Prostate gland (tissue), 2 donors: ENCODE measurements around the gene CHRNG. TPM values are rescaled to one million over a fixed set of nuclear protein-coding genes. Genes with fewer than 3 reads are reported as not detected.

ENCODE experiments used
- DNase-seq: peaks from one replicate; pipeline ENCODE4 v3.0.0-alpha.2; 2019; ENCODE audit warnings: low spot score
- H3K27ac ChIP-seq, 2 donors: fragments of 200-600 bp; sonication (generic); 2 replicates each; pipeline ENCODE4 v1.5.1; 2017 to 2019
- H3K27me3 ChIP-seq: fragments of 200-600 bp; sonication (generic); replicated peaks from 2 replicates; pipeline ENCODE4 v1.5.1; 2019; ENCODE audit not compliant: insufficient read depth
- H3K36me3 ChIP-seq, 2 donors: fragments of 200-600 bp; sonication (generic); 1 replicate in 1 of 2; 2 replicates in 1 of 2; pipeline versions ENCODE4 v1.5.1 to v1.8.1; 2017 to 2019
- H3K4me1 ChIP-seq: fragments of 200-600 bp; sonication (generic); replicated peaks from 2 replicates; pipeline ENCODE4 v1.5.1; 2019
- H3K4me3 ChIP-seq, 2 donors: fragments of 200-600 bp; sonication (generic); 2 replicates each; pipeline ENCODE4 v1.5.1; 2017 to 2019
- H3K9me3 ChIP-seq: fragments of 200-600 bp; sonication (generic); 2 replicates; pipeline ENCODE4 v1.5.1; 2017
- CTCF ChIP-seq, 4 experiments: fragments of 200-600 bp in 2 of 4; fragments of 450-650 bp in 2 of 4; sonication (generic) in 2 of 4; IDR thresholded peaks; 1 replicate in 3 of 4; 2 replicates in 1 of 4; pipeline ENCODE4 v1.5.1; 2016 to 2019; ENCODE audit warnings: antibody characterized with exemption in 4 of 4, mild to moderate bottlenecking in 2 of 4, moderate library complexity in 2 of 4
- POLR2A ChIP-seq: fragments of 450-650 bp; IDR thresholded peaks from one replicate; pipeline ENCODE4 v1.6.1; 2016; ENCODE audit warnings: antibody characterized with exemption, mild to moderate bottlenecking
- POLR2AphosphoS5 ChIP-seq: sonication (generic); formaldehyde crosslinking; IDR thresholded peaks from one replicate; pipeline ENCODE4 v1.6.1; 2017; ENCODE audit warnings: antibody characterized with exemption
- WGBS: methylation state at CpG from one replicate; pipeline ENCODE4 v1.1.5; 2018; 5-methylcytosine and 5-hydroxymethylcytosine counted together
- intact Hi-C: fragments of 100-400 bp; cut with DNase I; formaldehyde crosslinking; loops from one replicate; pipeline ENCODE4 v1.14.2; 2022
- total RNA-seq, 2 donors: library from RNA; depleted of rRNA; stranded (reverse); fragments of >200 nt; gene quantifications; one replicate each; pipeline ENCODE4 v1.1.0, GENCODE V29; 2016

CHRNG gene
- total RNA-seq, 2 donors from 2014 or later, result not detected

- DNase-seq, result no peak
- Histone ChIP-seq H3K4me3 (no peak overlapping the region), H3K9me3 (no peaks in the 10 kb centered on the region), H3K27me3 (no peaks in the 10 kb centered on the region), H3K36me3 (no peaks in the 10 kb centered on the region), H3K4me1 (no peaks in the 10 kb centered on the region), H3K27ac (no peak overlapping the region)
- 84% methylated on average over 17 of the region's 17 CpGs for WGBS
- no peak for TF ChIP-seq POLR2AphosphoS5
- TF ChIP-seq POLR2A, result no peak
- TF ChIP-seq CTCF (IDR thresholded peaks at IDR 0.05), result no peak
- intact Hi-C loops, result no loop called here
Observed at GRCh38 chr2:232540441-232541041, 1.0 kb downstream of the CHRNG start.

GRCh38 chr2:232541195-232541960, 1.9 kb downstream of the CHRNG start:
- intact Hi-C loops, result no loop called here
- Histone ChIP-seq H3K27me3 (no peaks in the 10 kb centered on the region), H3K4me3 (no peak overlapping the region), H3K27ac (no peak overlapping the region), H3K36me3 (no peaks in the 10 kb centered on the region), H3K9me3 (no peaks in the 10 kb centered on the region), H3K4me1 (no peaks in the 10 kb centered on the region)
- 74% methylated on average over 19 of the region's 19 CpGs for WGBS
- no peak for DNase-seq
- TF ChIP-seq CTCF (IDR thresholded peaks at IDR 0.05) (no peak), POLR2A (no peak), POLR2AphosphoS5 (no peak)

- no peak overlapping the region for H3K27ac ChIP-seq
- TF ChIP-seq POLR2AphosphoS5 (no peak), CTCF (IDR thresholded peaks at IDR 0.05) (no peak), POLR2A (no peak)
- 65% methylated on average over 9 of the region's 9 CpGs for WGBS
- H3K9me3 ChIP-seq, result no peaks in the 10 kb centered on the region
- intact Hi-C loops, result no loop called here
- no peaks in the 10 kb centered on the region for H3K27me3 ChIP-seq
- no peak overlapping the region for H3K4me3 ChIP-seq
- DNase-seq, result no peak
- no peaks in the 10 kb centered on the region for H3K36me3 ChIP-seq
- no peaks in the 10 kb centered on the region for H3K4me1 ChIP-seq
Observed at GRCh38 chr2:232541961-232542714, 2.6 kb downstream of the CHRNG start.

DNA sequence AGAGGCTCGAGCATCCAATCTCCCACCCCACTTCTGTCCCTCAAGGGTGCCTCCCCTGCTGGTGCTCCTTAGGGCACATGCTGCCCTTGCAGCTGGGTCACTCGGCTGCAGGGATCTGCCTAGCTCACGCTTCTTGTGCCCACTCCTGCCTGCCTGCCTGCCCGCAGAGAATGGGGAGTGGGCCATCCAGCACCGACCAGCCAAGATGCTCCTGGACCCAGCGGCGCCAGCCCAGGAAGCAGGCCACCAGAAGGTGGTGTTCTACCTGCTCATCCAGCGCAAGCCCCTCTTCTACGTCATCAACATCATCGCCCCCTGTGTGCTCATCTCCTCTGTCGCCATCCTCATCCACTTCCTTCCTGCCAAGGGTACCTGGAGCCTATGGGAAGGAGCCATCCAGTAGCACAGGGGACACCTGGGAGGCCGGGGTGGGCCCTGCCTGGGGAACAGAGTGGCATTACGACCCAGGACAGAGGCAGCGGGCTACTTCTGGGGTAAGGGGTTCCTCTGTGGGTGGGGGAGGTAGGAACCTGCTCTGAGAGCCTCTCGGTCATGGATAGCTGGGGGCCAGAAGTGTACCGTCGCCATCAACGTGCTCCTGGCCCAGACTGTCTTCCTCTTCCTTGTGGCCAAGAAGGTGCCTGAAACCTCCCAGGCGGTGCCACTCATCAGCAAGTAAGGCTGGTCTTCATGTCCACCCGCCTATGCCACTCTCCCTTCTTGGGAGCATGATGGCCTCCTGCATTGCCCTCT, 3.4 kb downstream of the CHRNG start:
- Histone ChIP-seq H3K9me3 (no peaks in the 10 kb centered on the region), H3K36me3 (no peaks in the 10 kb centered on the region), H3K4me3 (no peak overlapping the region), H3K27me3 (no peaks in the 10 kb centered on the region), H3K4me1 (no peaks in the 10 kb centered on the region), H3K27ac (no peak overlapping the region)
- no peak for DNase-seq
- intact Hi-C loops, result no loop called here
- TF ChIP-seq CTCF (IDR thresholded peaks at IDR 0.05) (no peak), POLR2AphosphoS5 (no peak), POLR2A (no peak)
- 89% methylated on average over 20 of the region's 20 CpGs for WGBS
